Uterus (tissue), 2 donors: Measurements from ENCODE around the gene ZEB1.

Experiments
- CTCF ChIP-seq, 4 experiments: fragments of 200-600 bp in 2 of 4; fragments of 450-650 bp in 2 of 4; sonication (generic) in 2 of 4; IDR thresholded peaks; one replicate each; pipeline ENCODE4 v1.5.1; 2016 to 2019; ENCODE audit warnings: antibody characterized with exemption in 4 of 4, mild to moderate bottlenecking in 2 of 4, moderate library complexity in 1 of 4
- POLR2A ChIP-seq, 2 donors: fragments of 450-650 bp; IDR thresholded peaks; one replicate each; pipeline ENCODE4 v1.6.1; 2016; ENCODE audit warnings: antibody characterized with exemption in 2 of 2, mild to moderate bottlenecking in 1 of 2, moderate library complexity in 1 of 2

GRCh38 chr10:31274310-31274709, 44.7 kb upstream of the ZEB1 start:
- TF ChIP-seq CTCF (IDR thresholded peaks at IDR 0.05) (no peak), POLR2A (IDR thresholded peaks at IDR 0.05) (no peak)
